GM21528 (cell line): ENCODE results near the gene FOXN1.

Source experiments
- ATAC-seq: cut with Tn5 transposase; IDR thresholded peaks from one replicate; pipeline ENCODE4 v1.9.1; 2021; ENCODE audit warnings: mild to moderate bottlenecking, moderate library complexity; ENCODE audit not compliant: unreplicated experiment, low FRiP score

FOXN1 gene

GRCh38 chr17:28545141-28545503 lies 39.0 kb downstream of the FOXN1 start:
- no peak for ATAC-seq

GRCh38 chr17:28545787-28546415 lies 39.8 kb downstream of the FOXN1 start:
- no peak for ATAC-seq

DNA sequence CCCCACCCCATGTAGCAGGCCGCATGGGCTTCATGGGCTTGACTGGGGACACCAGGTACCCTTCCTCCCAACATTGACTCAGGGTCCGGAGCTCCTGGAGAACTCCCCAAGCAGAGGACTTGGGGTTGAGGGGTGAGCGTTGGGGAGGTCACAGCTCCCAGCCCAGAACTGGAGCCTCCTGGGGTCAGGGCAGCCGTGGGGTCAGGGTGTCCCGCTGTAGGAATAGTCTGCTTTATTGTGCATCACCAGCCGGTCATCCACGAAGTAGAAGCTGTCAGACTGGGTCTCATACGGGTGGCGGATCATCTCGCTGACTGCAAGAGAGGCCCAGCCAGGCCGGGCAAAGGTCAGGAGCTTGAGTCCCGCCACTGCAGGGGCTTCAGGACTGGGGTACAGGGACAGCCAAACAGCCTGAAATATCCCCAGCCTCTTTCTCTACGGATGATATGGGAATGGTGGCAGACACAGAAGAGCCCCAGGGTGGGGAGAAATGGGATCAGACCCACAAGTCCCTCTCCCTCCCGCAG lies 41.0 kb downstream of the FOXN1 start:
- no peak for ATAC-seq

DNA sequence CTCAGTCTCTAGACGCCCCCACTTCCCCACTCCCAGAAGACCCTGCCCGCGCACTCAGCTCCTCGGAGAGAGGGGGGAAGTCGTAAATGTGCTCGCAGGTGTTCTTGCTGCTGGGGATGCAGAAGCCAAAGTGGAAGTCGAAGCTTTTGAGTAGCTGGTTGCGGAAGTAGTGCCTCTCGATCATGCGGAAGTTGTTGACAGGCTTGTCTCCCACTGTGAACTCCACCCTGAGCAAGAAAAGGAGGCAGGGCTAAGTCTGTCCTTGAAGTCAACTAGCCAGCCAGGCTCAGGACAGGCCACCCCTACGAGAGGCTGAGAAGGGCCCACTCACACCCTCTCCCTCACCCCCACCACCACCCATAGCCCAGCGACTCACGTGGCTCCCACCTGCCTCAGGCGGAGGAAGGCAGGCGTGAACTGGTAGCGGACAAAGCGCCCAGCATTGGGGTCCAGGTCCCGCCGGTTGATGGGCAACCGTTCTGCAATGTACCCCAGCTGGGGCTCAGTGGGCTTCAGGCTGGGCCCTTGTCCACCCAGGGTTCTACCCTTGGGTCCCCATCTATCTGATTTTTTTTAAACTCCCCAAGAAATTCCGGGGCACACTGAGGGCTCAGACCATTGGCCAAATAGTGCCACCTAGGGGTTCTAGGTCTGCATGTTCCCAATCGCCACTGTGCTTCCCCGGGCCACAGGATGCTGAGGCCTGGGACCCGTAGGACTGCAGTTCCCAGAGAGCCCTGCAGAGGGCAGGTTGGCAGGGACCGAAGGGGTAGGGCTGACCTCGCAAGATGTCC lies 41.7 kb downstream of the FOXN1 start:
- ATAC-seq = no peak

DNA sequence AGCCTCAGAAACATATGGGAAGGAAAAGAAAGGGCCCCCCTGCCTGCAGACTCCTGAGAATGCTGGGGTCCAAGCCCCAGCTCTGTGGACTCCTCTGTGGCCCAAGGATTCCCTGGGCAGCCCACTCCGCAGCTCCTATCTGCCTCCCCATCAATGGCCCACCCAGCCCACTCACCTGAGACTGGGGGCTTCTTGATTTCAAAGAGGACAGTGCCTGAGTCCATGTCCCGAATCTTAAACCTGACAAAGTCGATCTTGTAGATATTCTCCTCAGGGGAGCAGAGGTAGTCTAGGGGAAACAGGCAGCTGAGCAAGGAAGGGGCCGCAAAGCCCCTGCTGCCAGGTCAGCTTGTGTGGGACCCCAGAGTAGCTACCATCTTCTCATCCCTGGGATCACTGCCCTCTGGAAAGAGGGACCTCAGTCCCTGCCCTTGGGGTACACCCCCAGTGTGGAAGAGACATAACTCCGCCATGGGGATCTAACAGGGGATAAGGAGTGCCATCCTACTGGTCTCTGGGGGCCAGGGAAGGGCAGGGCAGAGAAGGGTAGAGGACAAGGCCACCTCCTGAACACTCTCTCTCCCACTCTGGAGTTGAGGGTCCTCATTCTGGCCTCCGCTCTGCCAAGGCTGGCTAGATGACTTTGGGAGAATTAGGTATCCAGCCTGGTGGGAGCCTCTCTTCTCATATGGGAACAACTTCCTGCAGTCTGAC lies 42.4 kb downstream of the FOXN1 start:
- ATAC-seq = no peak

DNA sequence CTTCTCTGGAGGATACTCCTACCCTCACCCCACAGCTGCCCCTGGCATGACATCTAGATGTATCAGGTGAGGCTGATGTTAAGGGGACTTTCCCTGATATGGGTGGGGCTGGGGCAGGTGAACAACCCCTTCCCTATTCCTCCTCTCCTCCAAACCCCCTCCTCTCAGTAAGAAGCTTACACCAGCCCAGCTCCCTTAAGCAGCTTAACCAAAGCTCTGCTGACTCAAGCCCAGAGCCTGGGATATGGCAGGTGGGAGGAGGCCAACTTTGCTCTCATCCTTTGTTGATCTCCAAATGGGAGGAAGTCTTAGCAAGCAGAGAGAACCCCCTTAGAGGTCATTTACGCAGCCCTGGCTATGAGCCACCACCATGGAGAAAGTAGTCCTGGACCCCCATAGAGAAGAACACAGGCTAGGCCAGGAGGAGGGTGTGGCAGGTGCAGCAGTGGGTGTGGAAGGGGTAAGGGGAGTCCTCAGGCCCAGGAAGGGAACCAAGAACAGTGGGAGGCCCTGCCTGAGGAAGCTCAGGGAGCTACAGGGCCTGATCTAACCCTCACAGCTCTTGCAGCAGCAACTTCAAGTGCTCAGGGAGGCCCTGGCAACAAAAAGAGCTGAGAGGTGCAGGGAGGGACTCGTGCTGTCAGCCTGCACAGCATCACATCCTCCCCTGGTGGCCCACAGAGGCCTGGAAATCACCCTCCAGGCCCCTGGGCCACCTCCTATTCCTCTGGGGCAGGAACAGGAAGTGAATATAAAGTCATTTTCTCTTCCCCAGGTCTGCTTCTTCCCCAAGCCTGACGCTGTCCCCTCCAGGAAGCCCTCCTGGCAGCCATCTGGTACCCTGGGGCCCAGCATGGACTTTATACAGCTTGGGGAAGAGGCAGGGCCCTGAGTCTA lies 43.3 kb downstream of the FOXN1 start:
- no peak for ATAC-seq

- no peak for ATAC-seq
Measured at GRCh38 chr17:28550858-28551257, 44.7 kb downstream of the FOXN1 start.

GRCh38 chr17:28551421-28552175 lies 45.5 kb downstream of the FOXN1 start:
- ATAC-seq = no peak

DNA sequence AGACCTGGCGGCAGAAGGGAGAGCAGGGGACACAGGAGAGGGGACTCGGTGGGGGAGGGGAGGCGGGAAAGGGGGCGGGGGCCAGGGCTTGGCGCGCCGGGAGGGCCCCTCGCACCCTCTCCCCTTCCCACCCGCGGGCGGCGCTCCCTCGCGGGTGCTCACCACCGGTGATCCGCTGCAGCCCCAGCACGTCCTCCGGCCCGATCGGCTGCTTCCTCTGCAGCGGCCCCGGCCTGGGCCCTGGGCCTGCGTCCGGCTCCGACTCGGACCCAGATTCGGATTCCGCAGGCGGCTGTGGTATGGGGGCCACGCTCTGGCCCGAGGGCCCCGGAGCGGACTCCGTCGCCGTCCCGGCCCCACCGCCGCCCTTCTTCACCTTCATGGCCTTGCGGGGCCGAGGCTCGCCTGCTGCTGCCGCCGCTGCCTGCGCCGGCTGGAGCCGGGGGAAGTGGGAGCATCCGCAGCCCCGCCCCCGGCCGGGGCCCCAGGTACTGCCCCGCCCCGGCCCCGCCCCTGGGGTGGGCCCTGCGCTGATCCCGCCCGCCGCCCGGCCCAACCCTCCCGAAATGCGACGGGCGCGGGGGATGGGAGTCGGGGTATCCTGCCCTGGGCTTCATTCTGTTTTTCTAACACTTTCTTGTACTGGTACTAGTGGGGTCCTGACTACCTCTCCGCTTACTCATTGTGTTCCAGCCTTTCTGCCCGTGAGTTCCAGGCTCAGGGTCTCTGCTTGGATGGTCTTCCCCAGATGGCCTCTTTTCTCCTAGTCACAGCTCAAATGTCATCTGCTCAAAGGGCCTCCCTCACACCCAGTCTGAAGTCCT lies 46.2 kb downstream of the FOXN1 start, which contains the start of gene UNC119:
TSS of gene UNC119 (minus strand) at position 449 of the 824 bp plus-strand sequence. CDS start at position 382, 67 bp downstream.
- ATAC-seq = peak; percentile 48

DNA sequence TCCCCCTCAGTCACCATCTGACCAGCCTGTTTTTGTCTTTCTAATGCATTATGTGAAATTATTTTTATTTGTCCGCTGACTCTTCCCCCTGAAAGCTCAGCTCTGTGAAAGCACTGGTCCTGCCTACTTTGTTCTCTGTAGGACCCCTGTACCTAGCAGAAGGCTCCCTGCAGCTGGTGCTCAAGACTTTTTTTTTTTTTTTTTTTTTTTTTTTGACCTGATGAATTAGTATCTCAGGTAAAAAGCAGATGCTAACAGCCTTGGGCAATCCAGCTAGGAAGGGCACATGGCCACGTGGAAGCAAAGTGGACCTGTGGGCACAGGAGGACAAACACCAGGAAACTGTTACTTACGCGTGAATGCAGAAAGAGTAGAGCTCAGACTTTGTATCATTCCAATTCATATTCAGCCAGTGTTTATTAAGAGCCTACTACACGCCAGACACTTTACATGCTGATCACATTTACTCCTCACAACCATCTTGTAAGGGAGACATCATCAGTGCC lies 46.9 kb downstream of the FOXN1 start:
- no peak for ATAC-seq

- ATAC-seq = no peak
Measured at GRCh38 chr17:28554565-28554964, 48.4 kb downstream of the FOXN1 start.

GRCh38 chr17:28555022-28555421 lies 48.9 kb downstream of the FOXN1 start:
- no peak for ATAC-seq

GRCh38 chr17:28563475-28563874 lies 57.3 kb downstream of the FOXN1 start:
- ATAC-seq = no peak

- ATAC-seq = no peak
Measured at GRCh38 chr17:28567604-28568003, 61.5 kb downstream of the FOXN1 start.

DNA sequence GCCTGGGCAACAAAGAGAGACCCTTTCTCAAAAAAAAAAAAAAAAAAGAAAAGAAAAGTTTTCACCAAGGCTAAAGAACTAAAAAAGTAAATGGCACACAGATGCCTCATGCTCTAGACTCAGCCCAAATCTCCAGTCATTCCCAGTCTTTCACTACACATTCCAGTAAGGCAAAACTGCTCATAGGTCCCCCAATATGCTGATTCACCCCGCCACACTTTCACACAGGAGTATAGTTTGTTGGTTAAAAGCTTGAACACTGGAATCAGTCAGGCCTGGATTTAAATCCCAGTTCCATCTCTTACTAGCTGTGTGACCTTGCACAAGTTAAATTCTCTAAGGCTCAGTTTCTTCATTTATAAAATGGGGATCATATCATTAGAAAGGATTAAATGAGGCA lies 63.3 kb downstream of the FOXN1 start:
- no peak for ATAC-seq

GRCh38 chr17:28570716-28571360 lies 64.7 kb downstream of the FOXN1 start:
- ATAC-seq = peak; percentile 32

DNA sequence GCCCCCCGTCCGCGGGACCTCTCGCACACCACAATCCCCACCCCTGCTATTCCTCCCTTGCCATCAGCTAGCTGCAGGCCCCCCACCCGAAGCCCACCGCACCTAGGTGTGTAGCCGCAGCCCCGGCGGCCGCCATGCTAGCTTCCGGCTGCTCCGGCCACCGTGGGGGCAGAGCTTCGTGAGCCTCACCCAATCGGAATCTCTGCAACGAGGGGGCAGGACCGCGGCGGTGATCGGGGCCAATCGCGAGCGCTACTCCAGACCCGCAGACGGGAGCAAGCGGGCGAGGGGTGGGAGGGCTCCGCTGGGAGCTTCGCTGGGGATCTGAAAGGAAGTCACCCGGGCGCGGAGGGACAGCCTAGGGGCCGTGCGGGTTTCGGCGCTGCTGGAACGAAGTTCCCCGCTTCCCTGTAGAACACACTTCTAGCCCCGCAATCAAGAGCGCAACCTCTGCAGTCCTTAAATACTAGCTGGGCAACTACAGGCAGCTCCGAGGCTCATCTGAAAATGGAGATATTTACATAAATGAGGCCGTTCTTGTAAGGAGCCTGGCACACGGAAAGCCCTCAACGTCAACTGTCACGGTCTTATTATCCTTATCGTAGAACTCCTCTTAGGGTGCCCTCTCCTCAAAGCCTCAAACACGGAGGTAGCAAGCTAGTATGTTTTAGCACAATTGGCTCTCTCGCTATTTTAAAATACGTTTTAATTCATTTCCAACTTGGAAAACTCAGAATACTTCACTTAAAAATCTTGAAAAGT lies 65.4 kb downstream of the FOXN1 start, which contains the start of gene PIGS:
TSS of gene PIGS (minus strand) at position 164 of the 762 bp plus-strand sequence. CDS start at position 136, 28 bp downstream.
- peak; percentile 77 for ATAC-seq
